H1 (cell line): Measurements from ENCODE around the gene LHFPL6.
A peak's percentile ranks its signal among the peaks of the same experiment; 100 is the strongest.

Experiments
- CEBPB ChIP-seq: IDR thresholded peaks from 2 replicates; pipeline ENCODE4 v1.6.1; 2012; ENCODE audit warnings: low read depth, low read length
- KDM1A ChIP-seq: fragments of 200-600, 300-600 bp; sonication (generic); IDR thresholded peaks from 2 replicates; pipeline ENCODE4 v1.7.1; 2016; ENCODE audit warnings: mild to moderate bottlenecking, low read length, borderline replicate concordance
- POLR2AphosphoS5 ChIP-seq: IDR thresholded peaks from 2 replicates; pipeline ENCODE4 v1.6.1; 2011; ENCODE audit warnings: low read depth, low read length
- RXRA ChIP-seq: IDR thresholded peaks from 2 replicates; pipeline ENCODE4 v1.6.1; 2011; ENCODE audit warnings: low read depth, mild to moderate bottlenecking, low read length, moderate library complexity; ENCODE audit not compliant: insufficient read depth
- TBP ChIP-seq: IDR thresholded peaks from 2 replicates; pipeline ENCODE4 v1.6.1; 2011; ENCODE audit warnings: low read depth, low read length, improper control_type of control experiment
- TF ChIP-seq, protein P1 (sequence below), 3 experiments: IDR thresholded peaks; 1 replicate in 2 of 3; 2 replicates in 1 of 3; pipeline versions ENCODE4 v1.5.1 to v1.6.1; 2011; ENCODE audit warnings: low read length in 3 of 3, mild to moderate bottlenecking in 3 of 3, inconsistent platforms in 2 of 3, low read depth in 1 of 3, moderate library complexity in 1 of 3; ENCODE audit not compliant: insufficient read depth in 1 of 3; ENCODE audit errors: control extremely low read depth in 1 of 3
- TF ChIP-seq, protein P2 (sequence below): IDR thresholded peaks from 2 replicates; pipeline ENCODE4 v1.6.1; 2011; ENCODE audit warnings: low read length, improper control_type of control experiment

GRCh38 chr13:39330504-39330903 is 272.5 kb downstream of the LHFPL6 start:
- TF ChIP-seq TBP: no peak
- TF ChIP-seq POLR2AphosphoS5: no peak
- TF ChIP-seq, protein P1, sequence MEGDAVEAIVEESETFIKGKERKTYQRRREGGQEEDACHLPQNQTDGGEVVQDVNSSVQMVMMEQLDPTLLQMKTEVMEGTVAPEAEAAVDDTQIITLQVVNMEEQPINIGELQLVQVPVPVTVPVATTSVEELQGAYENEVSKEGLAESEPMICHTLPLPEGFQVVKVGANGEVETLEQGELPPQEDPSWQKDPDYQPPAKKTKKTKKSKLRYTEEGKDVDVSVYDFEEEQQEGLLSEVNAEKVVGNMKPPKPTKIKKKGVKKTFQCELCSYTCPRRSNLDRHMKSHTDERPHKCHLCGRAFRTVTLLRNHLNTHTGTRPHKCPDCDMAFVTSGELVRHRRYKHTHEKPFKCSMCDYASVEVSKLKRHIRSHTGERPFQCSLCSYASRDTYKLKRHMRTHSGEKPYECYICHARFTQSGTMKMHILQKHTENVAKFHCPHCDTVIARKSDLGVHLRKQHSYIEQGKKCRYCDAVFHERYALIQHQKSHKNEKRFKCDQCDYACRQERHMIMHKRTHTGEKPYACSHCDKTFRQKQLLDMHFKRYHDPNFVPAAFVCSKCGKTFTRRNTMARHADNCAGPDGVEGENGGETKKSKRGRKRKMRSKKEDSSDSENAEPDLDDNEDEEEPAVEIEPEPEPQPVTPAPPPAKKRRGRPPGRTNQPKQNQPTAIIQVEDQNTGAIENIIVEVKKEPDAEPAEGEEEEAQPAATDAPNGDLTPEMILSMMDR (IDR thresholded peaks at IDR 0.05; ENCODE audit: control extremely low read depth in 1 of 3, insufficient read depth in 1 of 3, low read depth in 1 of 3, low read length in 3 of 3): no peak
- TF ChIP-seq, protein P2, sequence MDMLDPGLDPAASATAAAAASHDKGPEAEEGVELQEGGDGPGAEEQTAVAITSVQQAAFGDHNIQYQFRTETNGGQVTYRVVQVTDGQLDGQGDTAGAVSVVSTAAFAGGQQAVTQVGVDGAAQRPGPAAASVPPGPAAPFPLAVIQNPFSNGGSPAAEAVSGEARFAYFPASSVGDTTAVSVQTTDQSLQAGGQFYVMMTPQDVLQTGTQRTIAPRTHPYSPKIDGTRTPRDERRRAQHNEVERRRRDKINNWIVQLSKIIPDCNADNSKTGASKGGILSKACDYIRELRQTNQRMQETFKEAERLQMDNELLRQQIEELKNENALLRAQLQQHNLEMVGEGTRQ: no peak
- peak; percentile 71 for TF ChIP-seq KDM1A
- no peak for TF ChIP-seq RXRA
- TF ChIP-seq CEBPB: no peak
